Activated CD4-positive, alpha-beta T cell treated with anti-CD3 and anti-CD28 coated beads, Interleukin-2, amount 10 ng/mL, durations not matched to agents 24 days and 14 days (primary cell): ENCODE data around the gene CUEDC1. TPM values are rescaled to one million over a fixed set of nuclear protein-coding genes. Genes with fewer than 3 reads are reported as not detected.

Source experiments
- DNase-seq: peaks from one replicate; pipeline ENCODE4 v3.0.0; 2022
- H3K27ac Mint-ChIP-seq: one replicate; pipeline ENCODE4 v1.8.0; 2022; ENCODE audit warnings: mild to moderate bottlenecking, mixed read lengths
- H3K27me3 Mint-ChIP-seq: one replicate; pipeline ENCODE4 v1.8.0; 2022; ENCODE audit warnings: mixed read lengths
- H3K36me3 Mint-ChIP-seq: one replicate; pipeline ENCODE4 v1.8.0; 2022; ENCODE audit warnings: low read depth, mild to moderate bottlenecking, mixed read lengths
- H3K4me1 Mint-ChIP-seq: one replicate; pipeline ENCODE4 v1.8.0; 2021; ENCODE audit warnings: mixed read lengths
- H3K4me3 Mint-ChIP-seq: one replicate; pipeline ENCODE4 v1.8.0; 2022; ENCODE audit warnings: mild to moderate bottlenecking, moderate library complexity, mixed read lengths
- H3K9me3 Mint-ChIP-seq: one replicate; pipeline ENCODE4 v1.8.0; 2021; ENCODE audit warnings: mixed read lengths
- intact Hi-C: fragments of 100-400 bp; cut with micrococcal nuclease; formaldehyde crosslinking; loops from one replicate; pipeline ENCODE4 v1.15.1; 2023
- total RNA-seq: library from RNA; stranded (reverse); gene quantifications from 2 replicates; pipeline ENCODE4 v1.2.3, GENCODE V29; 2022

The CUEDC1 gene
- total RNA-seq, 1 donor from 2014 or later = 0.58 TPM

- peaks cover 8% of the 10 kb centered on the region for H3K4me1 Mint-ChIP-seq
- peak; percentile 65 for DNase-seq
- H3K27ac Mint-ChIP-seq = no peak overlapping the region
- no peak overlapping the region for H3K4me3 Mint-ChIP-seq
- intact Hi-C loops = no loop called here
- no peaks in the 10 kb centered on the region for H3K36me3 Mint-ChIP-seq
- peaks cover 13% of the 10 kb centered on the region for H3K27me3 Mint-ChIP-seq
- no peaks in the 10 kb centered on the region for H3K9me3 Mint-ChIP-seq
Observed at GRCh38 chr17:57874434-57875289, 80.5 kb downstream of the CUEDC1 start.

DNA sequence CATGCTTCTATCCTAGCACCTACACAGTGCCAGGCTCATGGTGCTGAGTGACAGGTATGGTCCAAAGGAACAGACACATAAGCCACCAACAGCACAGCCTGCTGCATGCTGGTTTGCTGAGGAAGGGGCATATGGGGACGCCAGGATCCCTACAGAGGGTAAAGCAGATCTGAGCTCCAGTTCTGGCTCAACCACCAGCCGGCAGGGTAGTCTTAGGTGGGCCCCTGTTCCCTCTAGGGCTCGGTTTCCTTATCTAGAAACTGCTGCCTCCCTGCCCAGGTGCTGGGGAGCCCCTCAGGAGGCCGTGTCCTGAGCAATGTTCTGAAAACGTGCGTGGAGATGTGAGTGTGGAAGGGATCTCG lies 81.2 kb downstream of the CUEDC1 start:
- no peak for DNase-seq
- Mint-ChIP-seq H3K4me1 (peaks cover 4% of the 10 kb centered on the region), H3K9me3 (no peaks in the 10 kb centered on the region), H3K27me3 (peaks cover 13% of the 10 kb centered on the region), H3K27ac (no peak overlapping the region), H3K4me3 (no peak overlapping the region), H3K36me3 (no peaks in the 10 kb centered on the region)
- intact Hi-C loops = no loop called here

GRCh38 chr17:57873261-57874057 lies 81.8 kb downstream of the CUEDC1 start:
- Mint-ChIP-seq H3K27ac (peak overlapping the region; percentile 51), H3K4me1 (peaks cover 6% of the 10 kb centered on the region), H3K4me3 (no peak overlapping the region), H3K27me3 (peaks cover 13% of the 10 kb centered on the region), H3K36me3 (no peaks in the 10 kb centered on the region), H3K9me3 (no peaks in the 10 kb centered on the region)
- DNase-seq = no peak
- intact Hi-C loops = no loop called here

DNA sequence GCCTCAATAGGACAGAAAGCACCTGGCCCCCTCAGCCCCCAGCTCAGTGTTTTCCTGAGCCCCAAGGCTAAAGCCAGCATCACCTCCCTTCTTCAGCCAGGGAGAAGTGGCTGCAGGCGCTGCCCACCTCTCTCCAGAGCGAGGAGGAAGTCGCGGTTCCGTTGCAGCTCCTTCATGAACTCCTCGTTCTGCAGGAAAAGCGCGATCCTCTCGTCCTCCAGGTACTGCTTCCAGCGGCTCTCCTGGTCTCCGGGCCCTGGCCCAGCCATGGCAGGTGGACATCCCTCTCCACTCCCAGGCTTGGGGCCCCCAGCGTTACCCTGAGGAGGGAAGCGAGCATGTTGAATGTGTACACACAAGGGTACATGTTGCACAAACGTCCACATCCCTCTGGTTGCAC lies 82.7 kb downstream of the CUEDC1 start:
- Mint-ChIP-seq H3K27me3 (peaks cover 13% of the 10 kb centered on the region), H3K27ac (no peak overlapping the region), H3K36me3 (no peaks in the 10 kb centered on the region), H3K4me1 (peaks cover 12% of the 10 kb centered on the region), H3K4me3 (no peak overlapping the region), H3K9me3 (no peaks in the 10 kb centered on the region)
- intact Hi-C loops = no loop called here
- no peak for DNase-seq

GRCh38 chr17:57871863-57872262 lies 83.3 kb downstream of the CUEDC1 start:
- Mint-ChIP-seq H3K4me1 (peaks cover 13% of the 10 kb centered on the region), H3K36me3 (no peaks in the 10 kb centered on the region), H3K4me3 (no peak overlapping the region), H3K9me3 (no peaks in the 10 kb centered on the region), H3K27ac (no peak overlapping the region), H3K27me3 (peaks cover 13% of the 10 kb centered on the region)
- intact Hi-C loops = no loop called here
- DNase-seq = no peak

DNA sequence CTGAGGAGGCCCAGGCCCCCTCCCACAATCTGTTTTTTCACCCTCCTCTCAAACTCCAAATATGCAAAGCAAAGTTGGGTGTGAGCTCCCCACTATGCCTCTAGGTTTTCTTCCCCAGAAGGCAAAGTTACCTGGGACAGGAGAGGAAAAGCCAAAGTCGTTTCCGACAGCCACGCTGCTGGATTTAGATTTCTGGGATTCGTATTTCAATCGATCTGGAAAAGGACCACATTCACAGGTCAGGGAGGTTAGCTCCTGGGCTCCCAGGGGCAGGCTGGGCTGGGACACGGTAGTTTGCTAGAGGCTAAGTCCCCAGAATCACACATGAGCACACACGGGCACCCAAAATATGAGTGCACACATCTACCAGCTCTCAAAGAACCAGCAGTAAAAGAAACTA lies 84.1 kb downstream of the CUEDC1 start:
- DNase-seq = no peak
- intact Hi-C loops = no loop called here
- no peaks in the 10 kb centered on the region for H3K9me3 Mint-ChIP-seq
- H3K4me1 Mint-ChIP-seq = peaks cover 13% of the 10 kb centered on the region
- H3K36me3 Mint-ChIP-seq = no peaks in the 10 kb centered on the region
- no peak overlapping the region for H3K27ac Mint-ChIP-seq
- peaks cover 11% of the 10 kb centered on the region for H3K27me3 Mint-ChIP-seq
- no peak overlapping the region for H3K4me3 Mint-ChIP-seq

DNA sequence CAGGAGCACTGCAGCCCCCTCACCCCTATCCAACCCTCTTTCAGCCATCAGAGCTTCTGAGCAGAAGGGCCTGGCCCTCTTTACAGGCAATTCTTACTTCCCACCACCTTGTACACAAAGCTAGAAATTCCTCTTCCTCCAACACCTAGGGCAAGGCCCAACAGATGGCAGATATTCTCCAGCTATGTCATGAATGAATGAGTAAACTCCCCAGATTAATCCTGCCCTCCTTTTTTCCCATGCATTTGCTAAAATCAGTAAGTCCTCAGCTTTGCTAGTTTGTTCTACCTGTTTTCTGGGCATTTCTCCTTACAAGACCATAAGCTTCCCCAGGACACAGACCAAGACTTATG lies 85.0 kb downstream of the CUEDC1 start:
- H3K27ac Mint-ChIP-seq = no peak overlapping the region
- peaks cover 13% of the 10 kb centered on the region for H3K4me1 Mint-ChIP-seq
- no peak overlapping the region for H3K4me3 Mint-ChIP-seq
- no peaks in the 10 kb centered on the region for H3K36me3 Mint-ChIP-seq
- no peak for DNase-seq
- H3K27me3 Mint-ChIP-seq = peaks cover 10% of the 10 kb centered on the region
- H3K9me3 Mint-ChIP-seq = no peaks in the 10 kb centered on the region
- intact Hi-C loops = no loop called here

DNA sequence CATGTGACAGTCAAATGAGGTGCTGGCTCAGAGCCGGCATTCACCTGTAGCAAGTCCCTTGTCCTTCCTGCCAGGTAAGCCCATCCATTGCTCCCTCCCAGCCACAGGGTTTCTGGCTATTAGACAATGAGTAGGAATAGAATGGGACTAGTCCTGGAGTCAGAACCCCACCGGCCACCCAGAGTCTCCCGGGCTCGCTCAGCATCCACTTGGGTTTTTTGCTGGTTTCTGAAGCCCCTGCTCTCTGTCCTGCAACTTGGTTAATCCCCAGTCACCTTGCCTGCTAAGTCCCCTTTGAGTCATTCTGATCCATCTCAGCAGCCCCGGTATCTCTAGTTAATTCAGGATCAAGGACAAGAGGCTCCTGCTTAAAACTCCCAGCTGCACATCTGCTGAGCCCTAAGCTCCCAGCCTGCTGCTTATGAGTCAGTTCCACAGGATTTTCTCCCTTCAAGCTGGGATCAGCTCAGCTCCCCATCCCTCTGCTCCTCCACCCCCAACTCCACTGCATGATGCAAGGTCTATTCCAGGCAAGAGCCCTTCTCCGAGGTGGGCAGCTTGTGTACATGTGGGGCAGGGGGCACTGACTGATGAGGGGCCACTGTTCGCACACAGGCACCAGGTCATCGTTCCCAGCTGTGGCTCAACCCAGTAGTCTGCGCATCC lies 85.5 kb downstream of the CUEDC1 start:
- Mint-ChIP-seq H3K9me3 (no peaks in the 10 kb centered on the region), H3K27me3 (peaks cover 14% of the 10 kb centered on the region), H3K27ac (no peak overlapping the region), H3K36me3 (no peaks in the 10 kb centered on the region), H3K4me3 (no peak overlapping the region), H3K4me1 (peaks cover 13% of the 10 kb centered on the region)
- no peak for DNase-seq
- intact Hi-C loops = no loop called here

- Mint-ChIP-seq H3K4me1 (peaks cover 10% of the 10 kb centered on the region), H3K9me3 (no peaks in the 10 kb centered on the region), H3K4me3 (no peak overlapping the region), H3K27me3 (peaks cover 16% of the 10 kb centered on the region), H3K36me3 (no peaks in the 10 kb centered on the region), H3K27ac (no peak overlapping the region)
- intact Hi-C loops = loop anchor here (1.0 kb wide), 1 partner anchor 30 kb away; no protein-coding TSS in a partner anchor
- no peak for DNase-seq
Observed at GRCh38 chr17:57868910-57869616, 86.1 kb downstream of the CUEDC1 start.

DNA sequence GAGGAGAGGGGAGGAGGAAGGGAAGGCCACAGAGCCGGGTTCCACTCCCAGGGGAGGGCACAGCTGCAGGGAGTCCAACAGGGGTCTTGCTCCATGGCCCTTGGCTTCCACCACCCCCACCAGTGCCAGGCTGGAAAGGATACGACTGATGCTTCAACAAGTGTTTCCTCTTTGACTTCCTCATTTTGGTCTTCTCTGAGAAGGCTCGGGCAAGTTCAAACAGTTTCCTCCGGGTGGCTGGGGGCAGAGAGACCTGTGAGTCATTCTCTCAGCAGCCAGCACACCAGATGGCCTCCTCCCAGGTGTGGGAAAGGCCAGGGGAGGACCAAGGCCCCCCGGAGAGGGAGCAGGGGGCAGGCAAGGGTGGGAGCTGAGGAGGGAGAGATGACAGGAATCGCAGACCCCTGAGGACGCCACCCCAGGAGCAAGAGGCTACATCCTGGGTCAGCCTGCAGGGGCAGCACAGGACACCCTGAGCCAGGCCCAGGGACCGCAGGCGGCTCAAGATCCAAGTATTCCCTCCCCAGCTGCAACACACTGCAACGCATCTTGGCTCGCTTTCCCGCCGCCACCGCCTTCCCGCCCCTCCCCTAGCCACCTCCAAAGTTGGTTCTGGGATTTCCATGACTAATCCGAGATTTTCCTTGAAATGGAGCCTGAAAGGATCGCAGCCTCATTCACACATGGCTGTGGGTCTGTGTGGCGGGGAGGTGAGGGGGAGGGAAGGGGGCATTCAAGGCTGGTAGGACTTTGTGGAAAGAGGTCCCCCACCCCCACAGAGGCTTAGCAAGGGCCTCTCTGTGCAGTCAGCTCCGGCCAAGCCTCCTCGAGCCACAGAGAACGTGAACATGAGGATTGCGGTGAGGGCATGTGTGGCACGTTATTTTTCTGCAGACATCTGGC lies 87.0 kb downstream of the CUEDC1 start:
- peak overlapping the region; percentile 24 for H3K4me3 Mint-ChIP-seq
- H3K4me1 Mint-ChIP-seq = peaks cover 9% of the 10 kb centered on the region
- DNase-seq = peak; percentile 77
- H3K36me3 Mint-ChIP-seq = no peaks in the 10 kb centered on the region
- intact Hi-C loops = loop anchor here (1.0 kb wide), 1 partner anchor 31 kb away; no protein-coding TSS in a partner anchor
- peak overlapping the region; percentile 72 for H3K27ac Mint-ChIP-seq
- peaks cover 21% of the 10 kb centered on the region for H3K27me3 Mint-ChIP-seq
- H3K9me3 Mint-ChIP-seq = no peaks in the 10 kb centered on the region

DNA sequence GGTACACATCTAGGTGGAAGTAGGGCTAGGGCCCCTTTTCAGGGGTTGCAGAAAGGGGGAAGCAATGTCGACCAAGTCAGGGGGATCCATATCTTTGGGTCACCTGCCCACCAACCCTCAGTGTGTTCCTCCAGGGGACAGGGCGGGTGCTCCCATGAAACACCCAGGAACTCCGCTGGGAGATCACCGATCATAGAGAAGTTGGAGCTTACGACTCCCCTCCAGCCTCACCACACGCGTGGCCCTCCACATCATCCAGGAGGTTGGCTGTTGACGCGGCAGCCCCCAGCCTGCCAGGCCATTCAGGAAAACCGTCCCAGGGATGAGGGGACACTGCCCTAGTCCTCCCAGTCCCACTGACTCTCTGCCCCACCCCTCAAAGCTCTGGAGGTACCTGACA lies 88.1 kb downstream of the CUEDC1 start:
- Mint-ChIP-seq H3K27me3 (peaks cover 32% of the 10 kb centered on the region), H3K27ac (no peak overlapping the region), H3K36me3 (no peaks in the 10 kb centered on the region), H3K4me1 (peaks cover 9% of the 10 kb centered on the region), H3K4me3 (no peak overlapping the region), H3K9me3 (no peaks in the 10 kb centered on the region)
- intact Hi-C loops = no loop called here
- no peak for DNase-seq

DNA sequence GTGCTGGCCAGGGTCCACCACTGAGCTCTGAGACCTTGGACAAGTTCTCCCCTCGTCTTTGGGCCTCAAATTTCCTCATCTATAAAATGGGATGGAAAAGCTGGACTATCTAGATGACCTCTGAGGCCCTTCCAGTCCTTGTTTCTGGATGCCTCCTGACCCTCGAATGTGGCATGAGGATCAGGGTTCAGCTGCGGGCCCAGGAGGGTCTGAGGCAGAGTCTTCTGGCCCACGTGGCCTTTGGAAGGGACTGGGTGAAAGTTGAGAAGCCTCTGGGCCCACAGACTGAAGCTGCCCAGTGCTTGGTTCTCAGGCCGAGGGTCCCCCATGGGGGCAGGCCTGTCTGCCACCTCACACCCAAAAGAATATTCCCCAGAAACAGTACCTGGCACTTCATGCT lies 88.5 kb downstream of the CUEDC1 start:
- intact Hi-C loops = no loop called here
- no peak overlapping the region for H3K4me3 Mint-ChIP-seq
- H3K27ac Mint-ChIP-seq = no peak overlapping the region
- DNase-seq = no peak
- H3K27me3 Mint-ChIP-seq = peaks cover 30% of the 10 kb centered on the region
- H3K4me1 Mint-ChIP-seq = peaks cover 9% of the 10 kb centered on the region
- no peaks in the 10 kb centered on the region for H3K36me3 Mint-ChIP-seq
- H3K9me3 Mint-ChIP-seq = no peaks in the 10 kb centered on the region

DNA sequence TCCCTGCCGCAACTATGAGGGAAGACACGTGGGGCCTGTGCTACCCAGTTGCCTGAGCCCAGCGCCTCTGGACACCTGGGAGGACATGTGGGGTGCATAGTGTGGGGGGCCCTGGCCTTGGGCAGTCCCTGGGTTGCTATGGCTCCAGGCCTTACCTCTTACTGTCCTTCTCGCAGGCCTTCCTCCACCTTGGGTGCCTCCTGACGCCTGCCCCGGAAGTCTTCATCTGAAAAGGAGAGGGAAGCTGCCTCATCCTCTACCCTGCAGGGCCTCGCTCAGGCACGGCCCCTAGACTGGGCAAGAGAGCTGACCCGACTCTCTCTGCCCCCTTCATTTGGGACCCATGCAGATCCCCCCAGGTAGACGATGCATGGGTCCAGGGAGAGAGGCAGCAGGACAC lies 88.9 kb downstream of the CUEDC1 start:
- Mint-ChIP-seq H3K4me1 (peaks cover 9% of the 10 kb centered on the region), H3K36me3 (no peaks in the 10 kb centered on the region), H3K27ac (no peak overlapping the region), H3K4me3 (no peak overlapping the region), H3K9me3 (no peaks in the 10 kb centered on the region), H3K27me3 (peaks cover 30% of the 10 kb centered on the region)
- intact Hi-C loops = no loop called here
- no peak for DNase-seq
